ENCODE measurements around the gene GSE1. TPM values are rescaled to one million over a fixed set of nuclear protein-coding genes. Genes with fewer than 3 reads are reported as not detected.

The GSE1 gene
- total RNA-seq, 1 experiment from 2014 or later = 97.5 TPM

GRCh38 chr16:85659336-85659735, 46.2 kb downstream of the GSE1 start:
- H3K27ac ChIP-seq (ENCODE audit: low read length) = no peak overlapping the region
- TF ChIP-seq POLR2AphosphoS5 (IDR thresholded peaks at IDR 0.05; ENCODE audit: low read depth, low read length) (no peak), REST (IDR thresholded peaks at IDR 0.05; ENCODE audit: insufficient read depth in 1 of 2, low read depth in 2 of 2, low read length in 1 of 2) (no peak), TCF7L2 (IDR thresholded peaks at IDR 0.05; ENCODE audit: low read depth, low read length) (no peak), SIN3A (IDR thresholded peaks at IDR 0.05; ENCODE audit: borderline replicate concordance, insufficient read depth, low read depth, low read length) (no peak)
- TF ChIP-seq, protein P1, sequence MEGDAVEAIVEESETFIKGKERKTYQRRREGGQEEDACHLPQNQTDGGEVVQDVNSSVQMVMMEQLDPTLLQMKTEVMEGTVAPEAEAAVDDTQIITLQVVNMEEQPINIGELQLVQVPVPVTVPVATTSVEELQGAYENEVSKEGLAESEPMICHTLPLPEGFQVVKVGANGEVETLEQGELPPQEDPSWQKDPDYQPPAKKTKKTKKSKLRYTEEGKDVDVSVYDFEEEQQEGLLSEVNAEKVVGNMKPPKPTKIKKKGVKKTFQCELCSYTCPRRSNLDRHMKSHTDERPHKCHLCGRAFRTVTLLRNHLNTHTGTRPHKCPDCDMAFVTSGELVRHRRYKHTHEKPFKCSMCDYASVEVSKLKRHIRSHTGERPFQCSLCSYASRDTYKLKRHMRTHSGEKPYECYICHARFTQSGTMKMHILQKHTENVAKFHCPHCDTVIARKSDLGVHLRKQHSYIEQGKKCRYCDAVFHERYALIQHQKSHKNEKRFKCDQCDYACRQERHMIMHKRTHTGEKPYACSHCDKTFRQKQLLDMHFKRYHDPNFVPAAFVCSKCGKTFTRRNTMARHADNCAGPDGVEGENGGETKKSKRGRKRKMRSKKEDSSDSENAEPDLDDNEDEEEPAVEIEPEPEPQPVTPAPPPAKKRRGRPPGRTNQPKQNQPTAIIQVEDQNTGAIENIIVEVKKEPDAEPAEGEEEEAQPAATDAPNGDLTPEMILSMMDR (IDR thresholded peaks at IDR 0.05) = no peak
- DNase-seq (ENCODE audit: low read depth, low spot score) (no peak), ATAC-seq (no peak)
- intact Hi-C loops (cut with micrococcal nuclease; ENCODE audit: unreplicated experiment) (no loop called here), in situ Hi-C loops (cut with HindIII; ENCODE audit: low pct_unique_long_range_greater_than_20kb, low sequenced_read_pairs) (no loop called here)
- no peak overlapping the region for H3K4me3 ChIP-seq (ENCODE audit: low read depth in 2 of 2, low read length in 2 of 2)
- TSS peak; percentile 25 for BruUV-seq (replicated peaks)
- H3K9me3 ChIP-seq (ENCODE audit: control insufficient read depth, insufficient read depth, low read depth, low read length) = no peaks in the 10 kb centered on the region
- peaks cover 10% of the 10 kb centered on the region; the same call in 1 of the 2 replicates for H3K36me3 ChIP-seq (ENCODE audit: control insufficient read depth, insufficient read depth, low read length)
- POLR2A ChIA-PET = no interaction called here
- CTCF ChIA-PET = no interaction called here
- H3K4me1 ChIP-seq (ENCODE audit: control insufficient read depth, insufficient read depth, low read length) = no peaks in the 10 kb centered on the region
- no peaks in the 10 kb centered on the region for H3K27me3 ChIP-seq (ENCODE audit: control insufficient read depth, insufficient read depth, low read length)

- peak; percentile 75 for ATAC-seq
- H3K9me3 ChIP-seq (ENCODE audit: control insufficient read depth, insufficient read depth, low read depth, low read length) = no peaks in the 10 kb centered on the region
- intact Hi-C loops (cut with micrococcal nuclease; ENCODE audit: unreplicated experiment) (no loop called here), in situ Hi-C loops (cut with HindIII; ENCODE audit: low pct_unique_long_range_greater_than_20kb, low sequenced_read_pairs) (no loop called here)
- H3K4me3 ChIP-seq (ENCODE audit: low read depth in 2 of 2, low read length in 2 of 2) = no peak overlapping the region
- ChIA-PET POLR2A (no interaction called here), CTCF (no interaction called here)
- DNase-seq (ENCODE audit: low read depth, low spot score) = peak; percentile 18
- H3K27ac ChIP-seq (ENCODE audit: low read length) = no peak overlapping the region
- peaks cover 14% of the 10 kb centered on the region; the same call in 1 of the 2 replicates for H3K36me3 ChIP-seq (ENCODE audit: control insufficient read depth, insufficient read depth, low read length)
- no peaks in the 10 kb centered on the region for H3K27me3 ChIP-seq (ENCODE audit: control insufficient read depth, insufficient read depth, low read length)
- no peaks in the 10 kb centered on the region for H3K4me1 ChIP-seq (ENCODE audit: control insufficient read depth, insufficient read depth, low read length)
- no TSS peak for BruUV-seq (replicated peaks)
- TF ChIP-seq POLR2AphosphoS5 (IDR thresholded peaks at IDR 0.05; ENCODE audit: low read depth, low read length) = no peak
- no peak for TF ChIP-seq SIN3A (IDR thresholded peaks at IDR 0.05; ENCODE audit: borderline replicate concordance, insufficient read depth, low read depth, low read length)
- TF ChIP-seq REST (IDR thresholded peaks at IDR 0.05; ENCODE audit: insufficient read depth in 1 of 2, low read depth in 2 of 2, low read length in 1 of 2) = no peak
- TF ChIP-seq, protein P1 (IDR thresholded peaks at IDR 0.05) = peak; percentile 90
These were observed 46.8 kb downstream of the GSE1 start for GRCh38 chr16:85659805-85660511.
